OCI-LY1 (cell line): ENCODE measurements around the gene SNRNP40.
"Not testable (repeated sequence)": the region's sequence is repeated elsewhere in the genome, so short reads cannot be mapped to it uniquely, and the experiment has no call there.

Experiments used
- CTCF ChIP-seq: fragments of 200-600 bp; sonication (generic), shearing (Covaris generic); IDR thresholded peaks from 2 replicates; pipeline ENCODE4 v1.5.1; 2017; ENCODE audit warnings: mild to moderate bottlenecking, antibody characterized with exemption, low read length, moderate library complexity, mixed read lengths
- EZH2 ChIP-seq: fragments of 200-600 bp; sonication (generic), shearing (Covaris generic); IDR thresholded peaks from 2 replicates; pipeline ENCODE4 v1.8.0; 2017; ENCODE audit warnings: borderline replicate concordance, mixed run types, mild to moderate bottlenecking, antibody characterized with exemption, low read length, moderate library complexity, mixed read lengths

DNA sequence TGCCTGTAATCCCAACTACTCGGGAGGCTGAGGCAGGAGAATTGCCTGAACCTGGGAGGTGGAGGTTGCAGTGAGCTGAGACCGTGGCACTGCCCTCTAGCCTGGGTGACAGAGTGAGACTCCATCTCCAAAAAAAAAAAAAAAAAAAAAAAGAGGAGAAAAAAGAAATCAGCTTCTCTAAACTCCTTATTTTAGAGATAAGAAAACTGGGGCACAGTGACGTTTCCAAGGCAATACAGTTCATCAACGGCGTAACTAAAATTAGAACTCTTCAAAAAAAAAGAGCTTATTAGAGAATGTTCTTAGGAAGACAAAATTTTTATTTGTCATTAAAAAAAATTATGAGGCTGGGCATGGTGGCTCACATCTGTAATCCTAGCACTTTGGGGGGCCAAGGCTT is 34.2 kb downstream of the SNRNP40 start:
- not testable (repeated sequence) for TF ChIP-seq CTCF, EZH2
